Iris pigment epithelial cell (primary cell): ENCODE results near the gene NFIB.

ENCODE experiments used
- DNase-seq: peaks from one replicate; pipeline ENCODE4 v3.0.0-alpha.2; 2011; ENCODE audit warnings: low read depth

NFIB gene

GRCh38 chr9:14242150-14242805 lies 71.7 kb downstream of the NFIB start:
- no peak for DNase-seq

DNA sequence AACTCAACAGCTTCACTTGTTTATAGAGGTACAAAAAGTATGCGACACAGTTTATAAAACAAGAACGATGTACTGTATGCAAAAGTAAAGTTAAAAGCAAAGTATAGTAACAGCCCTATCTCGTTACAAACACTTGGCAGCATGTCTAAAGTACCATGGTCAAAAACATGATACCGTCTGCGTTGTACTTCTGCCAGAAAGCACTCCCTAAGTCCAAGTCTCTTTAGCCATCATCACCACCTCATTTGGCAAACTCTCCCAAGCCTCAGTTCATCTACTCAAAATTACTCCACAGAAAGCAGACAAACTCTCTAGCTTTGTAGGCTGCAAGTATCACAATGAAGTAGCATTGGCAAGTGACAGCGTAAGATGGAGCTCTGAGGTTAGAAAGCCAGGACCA lies 73.4 kb downstream of the NFIB start:
- DNase-seq: no peak

DNA sequence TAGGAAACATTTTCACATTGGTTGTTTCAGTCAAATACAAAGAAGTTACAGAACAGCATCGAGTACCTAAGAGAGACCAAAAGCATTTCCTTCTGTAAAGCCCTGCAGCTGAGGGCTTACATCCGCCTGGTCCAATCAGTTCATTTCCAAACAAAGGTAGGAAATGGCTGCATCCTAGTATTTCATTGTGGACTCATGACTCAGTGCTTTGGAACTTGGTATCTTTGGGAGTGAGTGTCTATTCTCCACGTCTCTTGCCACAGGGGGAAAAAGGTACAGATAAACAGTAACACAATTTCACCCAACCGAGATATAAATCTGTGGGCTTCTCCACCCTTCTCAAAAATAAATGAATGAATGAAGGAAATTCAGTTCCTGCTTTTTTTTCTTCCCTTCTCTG lies 75.4 kb downstream of the NFIB start:
- DNase-seq: peak; percentile 74

DNA sequence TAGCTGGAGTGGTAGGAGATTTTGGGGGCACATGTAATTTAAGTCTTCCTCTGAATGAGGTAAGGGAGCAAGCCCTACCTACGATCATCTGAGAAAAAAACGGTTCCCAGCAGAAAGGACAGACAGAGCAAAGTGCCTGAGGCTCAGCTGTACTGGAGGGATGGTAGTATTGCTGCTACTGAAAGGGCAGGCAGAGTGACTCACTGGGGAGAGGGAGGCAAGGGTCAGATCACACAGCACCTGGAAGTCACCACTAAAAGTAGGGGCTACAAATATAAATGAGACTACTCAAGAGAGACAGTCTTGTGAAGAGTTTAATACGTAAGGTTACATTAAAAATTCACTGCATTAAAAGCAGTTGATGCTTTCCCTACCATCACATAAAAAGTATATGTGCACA lies 75.9 kb downstream of the NFIB start:
- peak; percentile 64 for DNase-seq

GRCh38 chr9:14236591-14236990 lies 77.3 kb downstream of the NFIB start:
- no peak for DNase-seq

DNA sequence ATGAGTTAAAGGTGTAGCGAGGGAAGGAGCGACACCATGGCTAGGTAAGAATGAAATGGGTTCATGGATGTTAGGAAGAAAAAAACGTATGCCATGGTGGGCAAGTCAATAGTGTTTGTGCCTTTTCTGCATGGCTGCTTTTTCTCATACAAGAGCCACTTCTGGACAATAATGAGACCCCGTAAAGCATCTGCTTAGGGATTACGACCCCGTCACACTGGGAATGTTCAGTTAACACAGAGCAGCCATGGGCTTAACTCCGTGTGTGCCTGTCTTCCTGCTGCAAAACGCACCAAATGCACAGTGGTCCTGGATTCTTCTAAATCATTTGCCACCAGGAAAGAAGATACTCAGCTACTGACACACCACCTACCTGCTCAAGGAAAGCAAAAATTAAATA lies 81.8 kb downstream of the NFIB start:
- no peak for DNase-seq

DNA sequence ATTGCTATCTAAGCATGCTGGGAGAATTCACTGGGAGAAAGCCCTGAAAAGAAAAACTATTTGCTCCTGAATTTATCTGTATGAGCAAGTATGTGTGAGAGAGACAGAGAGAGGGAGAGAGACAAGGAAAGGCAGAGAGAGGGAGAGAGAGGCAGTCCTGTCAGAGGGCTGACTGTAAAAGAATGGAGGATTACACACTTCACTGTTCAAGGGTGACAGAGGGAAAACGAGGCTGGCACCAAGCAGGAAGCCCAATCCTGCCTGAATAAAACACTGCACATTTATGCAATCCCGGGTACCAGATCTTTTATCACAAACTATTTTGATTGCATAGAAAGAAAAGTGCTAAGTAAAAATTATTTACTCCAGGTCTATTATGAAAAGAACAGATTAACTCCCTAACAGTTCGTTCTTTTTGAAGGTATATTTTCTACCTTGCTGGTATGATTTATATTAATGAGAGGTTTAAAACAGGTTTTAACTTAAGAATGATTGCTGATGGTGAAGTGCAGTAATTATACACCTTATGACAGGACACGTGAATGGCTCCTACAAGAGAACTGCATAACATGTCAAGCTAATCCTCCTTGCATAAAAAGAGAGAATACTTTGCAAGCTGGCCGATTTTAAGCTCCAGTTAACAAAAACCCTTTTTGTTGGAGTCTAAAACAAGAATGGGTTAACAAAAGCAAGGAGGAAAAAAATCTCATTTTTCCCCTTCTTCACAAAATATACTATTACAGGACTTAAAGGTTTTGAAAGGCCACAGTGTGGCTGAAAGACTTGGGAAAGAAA lies 82.5 kb downstream of the NFIB start:
- no peak for DNase-seq

GRCh38 chr9:14228602-14229001 lies 85.3 kb downstream of the NFIB start:
- no peak for DNase-seq

- no peak for DNase-seq
Observed at GRCh38 chr9:14226855-14227532, 86.9 kb downstream of the NFIB start.

DNA sequence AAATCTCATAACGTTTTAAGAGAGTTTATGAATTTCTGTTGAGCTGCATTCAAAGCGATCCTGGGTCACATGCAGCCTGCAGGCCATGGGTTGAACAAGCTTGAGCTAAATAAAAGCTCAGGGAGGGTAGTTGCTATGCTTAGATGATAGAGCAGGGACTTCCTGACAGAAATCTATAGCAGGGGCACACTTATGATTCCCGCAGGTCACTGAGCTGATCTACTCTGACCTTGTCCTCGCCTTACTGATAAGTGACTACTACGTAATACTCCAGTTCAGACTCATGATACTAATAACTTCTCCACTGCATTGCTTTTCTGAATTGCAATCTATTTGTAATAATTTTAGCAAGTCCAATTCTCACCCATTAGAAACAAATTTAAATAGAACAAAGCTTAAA lies 90.9 kb downstream of the NFIB start:
- DNase-seq: no peak

GRCh38 chr9:14222149-14222835 lies 91.6 kb downstream of the NFIB start:
- DNase-seq: no peak

DNA sequence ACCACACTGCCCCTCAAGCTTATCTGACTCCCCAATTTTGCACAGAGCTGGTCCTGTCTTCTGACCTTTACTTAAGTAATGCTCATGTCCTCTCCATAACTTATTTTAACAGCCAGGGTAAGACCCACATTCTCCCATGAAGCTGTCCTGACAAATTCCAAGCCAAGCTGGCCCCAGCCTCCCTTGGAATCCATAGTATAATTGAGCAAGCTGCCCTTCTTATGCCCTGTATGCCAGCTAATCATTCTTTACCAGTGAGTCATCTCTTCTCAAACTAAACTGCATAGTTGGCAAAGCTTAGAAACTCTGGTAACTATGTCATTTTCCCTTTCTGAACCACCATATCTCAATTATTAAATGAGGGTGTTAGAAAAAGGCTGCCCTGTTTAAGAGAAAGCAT lies 92.4 kb downstream of the NFIB start:
- DNase-seq: peak; percentile 65

DNA sequence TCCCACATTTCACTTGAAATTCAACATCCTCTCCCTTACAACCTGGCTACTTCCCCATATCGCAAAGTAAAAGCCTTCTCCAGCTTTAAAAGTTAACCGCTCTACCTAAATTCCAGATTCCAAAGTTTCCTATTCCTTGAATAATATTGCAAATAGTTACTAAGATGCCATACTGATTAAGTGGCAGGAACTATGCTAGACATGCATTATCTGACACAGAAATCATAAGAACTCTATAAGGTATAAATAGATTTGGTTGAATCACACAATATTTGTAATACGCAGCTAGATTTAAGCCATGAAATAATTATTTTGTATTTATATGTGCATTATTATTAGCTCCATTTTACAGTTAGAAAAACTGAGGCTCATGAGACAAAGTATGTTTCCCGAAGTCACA lies 92.8 kb downstream of the NFIB start:
- DNase-seq: peak; percentile 39

GRCh38 chr9:14220256-14220655 lies 93.7 kb downstream of the NFIB start:
- DNase-seq: no peak

GRCh38 chr9:14219850-14220249 lies 94.1 kb downstream of the NFIB start:
- no peak for DNase-seq

DNA sequence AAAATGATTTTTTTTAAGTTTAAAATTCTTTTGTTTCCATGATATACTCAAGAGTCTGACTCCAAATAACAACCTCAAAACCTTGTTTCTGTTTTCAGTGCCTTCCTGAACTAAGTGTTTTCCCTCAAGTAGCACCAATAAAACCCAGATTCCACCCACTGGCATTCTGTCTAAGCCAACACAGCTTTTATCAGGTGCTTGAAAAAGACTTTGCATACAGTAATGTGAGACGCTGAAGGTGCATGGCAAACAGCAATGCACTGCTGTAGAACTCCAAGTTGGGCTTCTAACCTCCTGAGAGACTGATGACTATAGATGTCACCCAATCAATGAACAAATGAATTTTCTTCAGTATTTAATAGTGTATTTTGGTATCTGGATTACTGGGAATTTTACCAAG lies 95.7 kb downstream of the NFIB start:
- no peak for DNase-seq

- no peak for DNase-seq
Observed at GRCh38 chr9:14216612-14217194, 97.2 kb downstream of the NFIB start.

- peak; percentile 78 for DNase-seq
Observed at GRCh38 chr9:14215614-14216013, 98.3 kb downstream of the NFIB start.

DNA sequence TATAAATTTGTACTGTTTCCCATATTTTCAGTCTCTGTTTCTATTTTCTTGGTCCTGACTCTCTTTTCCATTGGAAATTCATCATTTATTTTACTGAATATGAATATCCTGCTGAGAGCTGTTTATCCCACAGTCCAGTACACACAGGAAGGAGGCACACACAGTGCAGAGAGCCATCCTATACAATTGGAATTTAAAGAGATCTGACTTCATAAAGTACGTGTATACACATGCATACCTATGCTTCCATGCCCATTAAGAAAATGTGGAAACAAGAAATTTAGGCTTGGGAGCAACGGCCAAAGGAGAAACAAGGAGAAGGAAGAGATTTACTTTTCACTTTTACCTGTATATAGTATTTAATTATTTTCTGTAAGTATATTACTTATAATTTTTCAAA lies 99.2 kb downstream of the NFIB start:
- DNase-seq: no peak

- DNase-seq: no peak
Observed at GRCh38 chr9:14214065-14214684, 99.8 kb downstream of the NFIB start.

DNA sequence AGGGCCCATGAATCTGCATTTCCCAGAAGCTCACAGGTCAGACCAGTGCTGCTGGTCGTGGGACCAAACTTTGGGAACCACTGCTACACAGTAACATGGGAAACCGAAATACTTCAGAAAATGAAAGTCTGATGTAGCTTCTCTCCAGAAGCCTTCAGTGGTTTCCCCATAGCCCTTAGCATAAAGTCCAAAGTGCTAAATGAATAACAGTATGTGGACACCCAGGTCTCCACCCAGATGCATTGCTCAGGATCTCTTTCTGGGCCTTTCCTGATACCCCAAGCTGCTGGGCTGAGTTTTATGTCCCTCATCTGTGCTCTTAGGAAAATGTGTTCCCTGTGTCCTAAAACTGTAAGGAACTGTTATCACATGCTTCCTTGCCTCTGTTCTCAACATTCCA lies 100.4 kb downstream of the NFIB start:
- no peak for DNase-seq
